GM11168 (cell line): ENCODE results near the gene KRT16.
"Not testable (repeated sequence)": the region's sequence is repeated elsewhere in the genome, so short reads cannot be mapped to it uniquely, and the experiment has no call there.

Source experiments
- in situ Hi-C: fragments of 300-500 bp; cut with MboI; formaldehyde crosslinking; loops from one replicate; pipeline ENCODE4 v1.12.0; 2022; ENCODE audit warnings: low sequenced_read_pairs; ENCODE audit not compliant: unreplicated experiment

KRT16 gene

GRCh38 chr17:41648411-41649195 lies 36.0 kb upstream of the KRT16 start:
- in situ Hi-C loops: no loop called here

DNA sequence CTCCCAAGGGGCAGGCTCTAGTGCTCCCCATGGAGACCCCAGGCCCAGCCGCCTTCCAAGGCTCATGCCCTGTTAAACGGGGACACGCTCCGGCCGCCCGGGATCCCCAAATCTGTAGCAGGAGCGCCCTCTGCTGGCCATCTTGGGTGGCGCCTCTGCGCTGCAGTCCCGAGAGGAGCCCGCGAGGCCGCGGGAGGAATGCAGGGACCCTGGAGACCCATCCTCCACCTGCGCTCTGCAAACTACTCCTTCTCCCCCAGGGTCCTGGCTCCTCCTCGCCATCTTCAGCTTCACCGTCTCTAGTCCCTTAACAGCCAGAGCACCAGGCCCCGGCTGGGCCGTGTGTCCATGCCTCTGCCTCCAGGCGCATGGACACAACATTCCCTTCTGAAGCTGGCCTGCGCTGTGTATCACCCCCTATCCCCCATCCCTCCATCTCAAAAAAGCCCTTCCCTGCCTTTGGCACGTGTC lies 35.4 kb upstream of the KRT16 start:
- in situ Hi-C loops: no loop called here

- in situ Hi-C loops: no loop called here
These were observed 34.7 kb upstream of the KRT16 start for GRCh38 chr17:41647038-41647813.

- in situ Hi-C loops: no loop called here
These were observed 29.9 kb upstream of the KRT16 start for GRCh38 chr17:41642252-41643156.

DNA sequence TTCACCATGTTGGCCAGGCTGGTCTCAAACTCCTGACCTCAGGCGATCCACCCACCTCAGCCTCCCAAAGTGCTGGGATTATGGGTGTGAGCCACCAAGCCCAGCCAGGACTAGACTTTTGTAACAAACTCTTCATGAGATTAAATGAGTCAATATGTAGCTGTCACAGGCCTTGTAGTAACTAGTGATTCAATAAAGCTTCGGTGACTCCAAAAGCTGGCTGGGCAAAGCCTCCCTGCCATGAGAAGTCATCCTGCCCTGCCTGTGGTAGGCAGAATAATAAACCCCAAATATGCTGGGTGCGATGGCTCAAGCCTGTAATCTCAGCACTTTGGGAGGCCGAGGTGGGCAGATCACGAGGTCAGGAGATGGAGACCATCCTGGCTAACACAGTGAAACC lies 28.0 kb upstream of the KRT16 start:
- in situ Hi-C loops: not testable (repeated sequence)

- in situ Hi-C loops: no loop called here
These were observed 27.2 kb upstream of the KRT16 start for GRCh38 chr17:41639492-41640473.

GRCh38 chr17:41638941-41639340 lies 26.4 kb upstream of the KRT16 start:
- in situ Hi-C loops: no loop called here

DNA sequence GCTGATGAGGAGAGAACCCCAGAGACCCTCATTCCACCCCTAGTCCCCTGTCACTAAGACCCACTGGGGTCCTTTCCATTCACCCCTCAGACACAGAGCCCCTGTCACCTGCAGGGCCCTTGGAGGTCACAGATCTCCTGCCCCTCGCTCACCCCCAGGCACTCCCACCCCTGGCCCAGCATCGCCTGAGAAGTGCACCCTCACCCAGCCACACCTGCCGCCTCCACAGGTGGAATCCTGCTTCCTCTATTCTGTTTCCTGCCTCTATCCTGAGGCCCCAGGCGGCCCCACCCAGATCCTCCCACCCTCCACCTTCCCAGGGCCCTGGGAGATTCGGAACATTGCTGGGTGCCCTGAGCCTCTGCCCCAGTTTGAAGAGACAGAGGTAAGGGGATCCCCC lies 25.6 kb upstream of the KRT16 start:
- in situ Hi-C loops: no loop called here

DNA sequence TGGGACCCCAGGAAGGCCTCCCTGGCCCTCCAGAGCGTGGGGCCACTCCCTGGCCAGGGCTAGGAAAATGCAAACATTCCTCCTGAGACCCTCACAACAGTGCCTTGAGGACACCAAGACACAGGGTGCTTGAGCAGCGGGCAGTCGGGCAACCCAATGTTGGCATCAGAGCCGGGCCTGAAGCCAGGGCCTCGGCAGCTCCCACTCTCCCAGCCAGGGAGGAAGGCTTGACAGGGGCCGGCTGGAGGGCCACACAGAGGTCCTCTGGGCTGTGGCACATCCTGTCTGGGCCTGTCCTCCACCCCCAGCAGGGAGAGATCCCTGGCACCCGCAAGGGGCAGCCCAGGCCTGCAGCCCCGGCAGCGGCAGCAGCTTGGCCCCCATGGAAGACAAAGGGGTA lies 24.1 kb upstream of the KRT16 start:
- in situ Hi-C loops: no loop called here

- in situ Hi-C loops: no loop called here
These were observed 22.8 kb upstream of the KRT16 start for GRCh38 chr17:41635121-41636097.

DNA sequence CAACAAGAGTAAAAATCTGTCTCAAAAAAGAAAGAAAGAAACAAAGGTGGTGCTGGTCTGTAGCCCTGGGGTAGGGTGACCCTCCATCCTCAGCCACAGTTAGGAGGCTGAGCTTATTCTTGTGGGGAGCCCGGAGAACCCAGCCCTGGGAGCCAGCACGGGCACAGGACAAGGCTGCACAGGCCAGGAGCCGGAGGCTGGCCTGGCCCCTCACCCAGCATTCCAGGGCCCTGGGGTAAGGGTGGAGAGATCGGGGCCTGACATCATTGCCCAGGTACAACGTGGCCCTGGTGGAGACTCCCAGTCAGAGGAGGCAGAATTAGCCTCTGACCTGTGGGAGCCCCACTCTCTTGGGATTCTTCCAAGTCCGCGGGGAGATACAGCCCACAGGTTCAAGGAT lies 22.1 kb upstream of the KRT16 start:
- in situ Hi-C loops: no loop called here

GRCh38 chr17:41633556-41634199 lies 21.1 kb upstream of the KRT16 start:
- in situ Hi-C loops: no loop called here

GRCh38 chr17:41632482-41633105 lies 20.0 kb upstream of the KRT16 start:
- in situ Hi-C loops: no loop called here

- in situ Hi-C loops: no loop called here
These were observed 19.3 kb upstream of the KRT16 start for GRCh38 chr17:41631898-41632285.

- in situ Hi-C loops: no loop called here
These were observed 18.7 kb upstream of the KRT16 start for GRCh38 chr17:41631025-41631897.
